HG03025 (cell line): ENCODE measurements around the gene GSG1.
"Not testable (repeated sequence)": the region's sequence is repeated elsewhere in the genome, so short reads cannot be mapped to it uniquely, and the experiment has no call there.

Experiments used
- ATAC-seq: cut with Tn5 transposase; IDR thresholded peaks from one replicate; pipeline ENCODE4 v1.9.1; 2021; ENCODE audit warnings: mild to moderate bottlenecking, moderate library complexity; ENCODE audit not compliant: unreplicated experiment, low FRiP score

The GSG1 gene

DNA sequence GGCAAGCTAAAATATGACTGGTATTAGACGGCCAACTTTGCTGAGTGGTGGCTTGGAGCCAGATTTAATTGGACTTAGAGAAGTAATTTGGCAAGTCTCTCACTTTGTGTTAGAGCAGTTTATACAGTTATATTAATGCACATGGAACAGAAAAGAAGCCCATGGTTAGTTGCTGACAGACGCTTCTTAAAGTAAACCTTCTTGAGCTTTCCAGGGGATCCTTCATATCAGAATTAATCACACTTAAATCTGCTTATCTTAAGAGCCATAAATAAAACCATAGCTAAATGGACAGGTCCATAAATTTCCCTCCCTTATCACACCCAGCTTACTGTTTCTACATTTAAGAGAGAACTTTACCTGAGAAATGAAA lies 9.6 kb downstream of the GSG1 start:
- no peak for ATAC-seq

DNA sequence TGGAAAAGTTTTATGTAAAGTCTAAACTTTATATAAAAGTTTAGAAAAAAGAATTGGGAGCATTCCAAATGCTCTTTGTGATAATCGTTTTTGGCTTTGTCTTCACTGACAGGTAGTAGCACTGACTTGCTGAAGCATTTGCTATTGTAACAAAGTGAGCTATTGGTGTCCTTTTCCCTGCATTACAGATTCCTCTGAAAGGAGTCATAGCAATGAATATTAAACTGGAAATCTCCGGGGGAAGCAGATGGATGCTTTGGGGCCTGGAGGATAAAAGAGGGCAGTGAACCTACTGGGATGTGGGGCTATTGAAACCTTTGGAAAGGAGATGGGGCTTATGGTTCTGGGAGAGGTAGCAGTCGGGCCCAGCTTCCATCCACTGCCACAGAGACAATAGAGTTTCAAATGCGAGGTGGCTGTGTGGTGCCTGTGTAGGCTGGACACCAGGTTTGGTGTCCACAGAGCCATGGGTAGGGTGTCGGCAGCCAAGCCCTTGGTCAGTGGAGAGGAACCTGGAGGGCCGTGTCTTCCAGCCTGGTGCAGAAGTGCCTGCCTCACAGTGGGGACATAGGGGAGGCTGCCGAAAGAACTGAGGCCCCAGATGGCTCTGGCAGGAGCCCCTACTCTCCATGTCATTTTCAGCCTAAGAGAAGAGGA lies 10.1 kb downstream of the GSG1 start:
- no peak for ATAC-seq

DNA sequence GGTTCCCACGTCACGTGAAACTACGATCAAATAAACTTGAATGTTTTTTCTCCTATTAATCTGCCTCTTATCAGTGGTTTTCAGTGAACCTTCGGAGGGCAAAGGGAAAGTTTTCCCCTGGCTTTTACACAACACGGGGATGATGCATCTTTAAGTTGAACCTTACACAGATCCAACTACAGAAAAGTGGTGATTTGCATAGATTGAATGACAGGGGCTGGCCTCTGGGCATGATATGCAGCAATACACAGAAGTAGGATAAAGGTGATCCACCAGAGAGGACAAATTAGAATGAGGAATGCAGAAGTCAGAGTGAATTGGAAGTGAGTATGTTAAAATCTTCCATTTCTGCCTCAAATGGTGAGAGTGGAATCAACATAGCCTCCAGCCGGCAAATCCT lies 11.6 kb downstream of the GSG1 start:
- ATAC-seq: no peak

DNA sequence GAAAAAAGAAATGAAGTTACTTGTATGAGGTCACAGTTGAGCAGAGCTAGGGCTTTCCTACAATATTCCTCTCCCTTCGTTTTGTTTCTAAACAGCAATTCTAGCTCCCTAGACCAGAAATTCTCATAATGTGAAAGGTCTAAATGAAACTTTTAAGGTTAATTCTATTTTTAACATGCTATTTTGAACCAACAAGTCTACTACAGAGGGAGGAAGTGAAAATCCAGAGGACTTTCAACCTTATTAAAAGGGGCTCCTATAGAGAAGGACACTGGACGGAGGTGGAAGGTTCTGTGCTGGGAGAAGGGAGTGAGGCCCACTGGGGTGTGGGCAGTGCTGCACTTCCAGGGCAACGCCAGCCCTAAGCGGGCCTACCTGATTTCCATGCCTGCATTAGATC lies 13.4 kb downstream of the GSG1 start:
- no peak for ATAC-seq

DNA sequence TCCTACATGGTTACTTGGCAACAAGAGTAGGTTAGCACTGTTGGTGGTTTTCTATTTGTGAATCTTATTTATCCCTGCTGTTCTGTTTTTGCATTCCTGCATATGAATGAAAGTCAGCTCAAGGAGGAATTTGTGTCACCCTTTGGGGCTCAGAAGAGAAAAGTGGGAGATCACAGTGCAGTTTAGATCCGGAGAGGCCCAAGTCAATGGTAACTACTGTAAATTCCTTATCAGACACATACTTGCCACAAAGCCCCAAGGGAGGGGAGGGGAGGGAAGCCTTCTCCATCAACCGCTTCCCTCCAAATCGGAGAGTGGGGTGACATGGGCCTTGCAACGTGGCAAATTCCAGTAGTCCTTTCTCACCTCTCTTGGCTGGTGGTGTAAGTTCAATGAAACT lies 15.0 kb downstream of the GSG1 start:
- ATAC-seq: no peak

DNA sequence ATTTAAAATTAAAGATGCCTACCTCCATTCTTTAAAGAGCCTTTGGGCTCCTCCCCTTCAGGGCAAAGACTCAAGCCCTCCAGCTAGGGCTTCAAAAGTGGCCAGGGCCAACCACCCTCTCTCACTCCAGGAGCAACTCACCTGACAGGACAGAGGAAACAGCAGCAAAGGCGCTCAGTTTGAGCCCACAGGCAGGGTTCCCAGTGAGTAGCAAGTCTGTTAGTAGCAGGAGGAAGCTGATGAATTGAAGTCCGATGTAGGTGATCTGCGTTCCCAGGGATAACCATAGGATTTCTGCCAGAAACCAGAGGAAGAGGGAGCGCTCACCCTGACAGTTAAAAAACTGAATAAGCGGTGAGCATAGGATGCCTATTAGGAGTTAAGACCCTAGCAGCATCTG lies 15.7 kb downstream of the GSG1 start:
- ATAC-seq: no peak

DNA sequence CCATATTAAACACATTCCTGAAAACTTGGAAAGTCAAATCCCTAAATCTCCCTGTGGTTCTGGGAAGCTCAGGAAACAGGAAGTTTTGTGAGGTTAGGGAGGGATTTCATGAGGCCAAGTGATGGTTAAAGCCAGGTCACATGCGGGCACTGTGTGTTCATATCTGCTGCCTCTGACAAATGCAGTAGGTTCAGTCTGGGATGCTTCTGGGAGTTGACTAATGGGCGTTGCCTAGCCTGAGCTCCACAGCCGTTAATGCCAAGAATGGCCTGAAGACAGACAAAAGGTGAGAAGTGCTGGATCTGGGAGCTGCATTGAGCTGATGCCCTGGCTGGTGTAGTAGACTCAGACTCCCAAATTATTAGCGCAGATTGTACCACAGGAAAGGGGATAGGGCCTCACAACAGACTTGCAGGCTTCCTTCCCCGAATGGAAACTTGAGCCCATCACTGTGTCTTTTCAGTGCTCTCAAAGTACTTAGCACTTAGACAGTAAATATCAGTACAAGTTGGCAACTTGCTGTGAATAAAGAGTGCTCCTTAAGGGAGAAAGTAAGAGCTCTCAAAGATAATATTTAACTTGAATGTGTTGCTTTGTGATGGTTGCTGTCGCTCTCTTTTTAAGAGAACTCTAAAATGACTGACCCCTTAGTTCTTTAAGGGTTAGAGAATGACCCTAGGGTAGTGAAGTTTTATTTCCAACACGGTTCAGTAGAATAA lies 17.3 kb downstream of the GSG1 start:
- ATAC-seq: no peak

DNA sequence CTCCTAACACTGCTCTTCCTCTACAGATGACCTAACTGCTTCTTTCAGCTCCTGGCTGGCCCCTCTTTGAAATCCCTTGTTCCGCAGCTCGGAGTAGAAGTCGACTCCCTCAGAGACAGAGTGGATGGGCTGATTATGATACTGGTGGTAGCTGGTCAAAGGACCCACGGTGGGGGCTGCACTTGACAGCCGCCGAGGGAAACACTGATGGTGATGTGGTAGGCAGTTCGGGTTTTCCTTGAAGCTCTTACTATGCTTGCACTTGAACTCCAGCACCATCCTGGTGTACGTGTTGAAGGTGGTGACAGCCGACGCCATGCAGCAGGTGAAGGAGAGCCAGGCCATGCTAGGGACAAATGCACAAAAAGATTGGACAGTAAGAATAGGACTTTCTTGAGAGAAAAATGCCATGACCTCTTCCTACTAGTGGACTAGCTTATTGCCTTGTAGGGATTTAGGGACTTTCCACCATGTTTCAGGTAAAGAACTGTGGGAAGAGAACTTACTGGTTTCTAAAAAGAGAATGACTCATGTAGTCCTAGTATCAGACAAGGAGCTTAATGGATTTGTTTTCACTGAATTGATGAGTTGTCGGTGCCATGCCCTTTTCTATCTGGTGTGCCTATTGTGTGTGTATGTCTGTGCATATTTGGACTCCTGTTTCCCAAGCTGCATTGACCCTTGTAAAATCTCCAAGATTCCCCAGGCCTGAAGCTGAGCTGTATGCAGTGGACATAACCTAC lies 18.4 kb downstream of the GSG1 start:
- ATAC-seq: no peak

DNA sequence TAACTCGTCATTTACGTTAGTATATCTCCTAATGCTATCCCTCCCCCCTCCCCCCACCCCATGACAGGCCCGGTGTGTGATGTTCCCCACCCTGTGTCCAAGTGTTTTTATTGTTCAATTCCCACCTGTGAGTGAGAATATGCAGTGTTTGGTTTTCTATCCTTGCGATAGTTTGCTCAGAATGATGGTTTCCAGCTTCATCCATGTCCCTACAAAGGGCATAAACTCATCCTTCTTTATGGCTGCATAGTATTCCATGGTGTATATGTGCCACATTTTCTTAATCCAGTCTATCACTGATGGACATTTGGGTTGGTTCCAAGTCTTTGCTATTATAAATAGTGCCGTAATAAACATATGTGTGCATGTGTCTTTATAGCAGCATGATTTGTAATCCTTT lies 19.8 kb downstream of the GSG1 start:
- ATAC-seq: not testable (repeated sequence)

DNA sequence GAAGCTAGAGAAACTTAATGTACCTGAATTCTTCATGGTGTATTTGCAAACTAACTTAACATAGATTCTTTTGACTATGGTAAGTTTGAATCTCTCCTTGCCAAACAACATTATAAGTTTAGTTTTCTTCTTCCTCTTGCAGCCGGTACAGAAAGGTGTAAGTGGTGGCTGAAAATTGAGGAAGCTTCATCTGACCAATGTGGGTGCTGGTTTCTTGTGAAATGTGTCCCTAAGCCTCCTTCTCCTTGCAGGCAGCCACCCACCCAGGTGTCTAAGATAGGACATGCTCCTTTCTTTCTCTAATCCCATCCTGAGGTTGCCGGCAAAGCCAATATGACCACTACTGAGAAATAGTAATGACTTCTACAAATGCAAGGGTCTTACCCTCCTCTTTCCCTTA lies 20.6 kb downstream of the GSG1 start:
- ATAC-seq: no peak

DNA sequence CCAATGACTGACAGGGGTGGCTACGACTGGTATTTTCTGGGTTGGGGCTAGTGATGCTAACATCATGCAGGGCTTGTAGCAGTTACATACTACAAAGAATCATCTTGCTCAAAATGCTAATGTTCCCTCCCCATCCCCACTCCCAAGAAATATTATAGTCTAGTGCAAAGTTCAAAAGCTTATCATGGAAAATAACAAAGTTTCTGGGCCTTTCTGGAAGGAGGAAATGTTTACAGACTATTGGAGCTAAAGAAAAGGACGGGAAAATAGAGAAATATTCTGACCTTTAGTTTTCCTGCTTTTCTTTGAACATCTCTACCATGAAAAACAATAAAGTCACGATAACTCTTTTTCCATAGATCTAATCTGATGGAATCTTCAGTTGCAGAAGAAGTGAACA lies 23.2 kb downstream of the GSG1 start:
- no peak for ATAC-seq

DNA sequence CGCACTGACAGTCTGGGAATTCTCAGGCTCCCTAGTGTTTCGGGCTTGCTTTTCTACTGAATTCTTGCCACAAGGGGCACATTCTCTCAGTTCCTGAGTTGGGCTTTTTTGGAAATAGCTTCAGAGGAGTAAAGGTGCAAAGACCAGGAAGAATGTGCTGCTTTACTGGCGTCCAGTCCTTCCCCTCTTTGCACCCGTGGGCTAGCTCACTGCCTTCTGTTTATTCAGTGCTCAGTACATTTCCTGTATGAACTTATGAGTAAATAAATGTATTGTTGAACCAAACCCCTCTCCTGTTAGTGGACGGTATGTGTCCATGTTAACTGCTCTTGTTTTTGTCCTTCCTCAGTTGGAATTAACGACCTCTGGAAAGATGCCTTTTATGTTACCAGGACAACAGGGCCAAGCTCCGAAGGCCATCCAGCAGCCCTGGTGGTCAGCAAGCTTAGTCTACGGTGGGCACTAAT lies 24.0 kb downstream of the GSG1 start:
- ATAC-seq: no peak

DNA sequence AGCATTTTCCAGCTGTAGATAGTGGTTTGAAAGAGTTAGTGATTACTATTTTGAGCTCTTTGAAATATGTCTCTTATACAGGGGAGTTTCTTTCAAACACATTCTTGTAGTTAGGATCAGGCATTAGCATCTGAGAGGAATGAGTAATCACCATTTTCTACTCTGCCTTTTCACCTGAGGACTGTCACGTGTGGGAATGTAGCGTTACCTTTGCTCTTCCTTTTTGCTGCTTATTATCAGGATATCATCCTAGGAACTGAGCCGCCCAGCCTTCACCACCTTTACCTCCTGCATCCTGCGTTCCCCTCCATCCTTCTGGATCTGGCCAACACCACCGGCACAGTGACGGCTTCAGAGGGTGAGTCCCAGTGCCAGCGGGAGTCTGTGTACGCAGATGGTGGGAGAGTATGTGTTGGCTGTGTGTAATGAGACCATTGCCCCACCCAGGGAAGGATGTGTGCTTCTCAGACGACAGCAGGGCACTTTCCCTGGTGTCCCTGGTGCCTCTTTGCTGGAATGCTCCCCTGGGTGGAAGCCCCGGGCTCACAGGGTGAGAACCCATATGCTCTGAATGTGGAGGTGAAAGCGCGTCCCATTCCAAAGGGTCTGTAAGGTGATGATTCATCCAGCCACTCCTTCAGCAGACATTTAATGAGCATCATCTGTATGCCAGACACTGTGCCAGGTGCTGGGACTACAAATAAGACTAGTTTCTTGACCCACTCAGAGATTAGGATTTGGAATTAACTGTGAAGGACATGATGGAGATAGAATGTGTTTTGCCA lies 27.5 kb downstream of the GSG1 start:
- no peak for ATAC-seq

DNA sequence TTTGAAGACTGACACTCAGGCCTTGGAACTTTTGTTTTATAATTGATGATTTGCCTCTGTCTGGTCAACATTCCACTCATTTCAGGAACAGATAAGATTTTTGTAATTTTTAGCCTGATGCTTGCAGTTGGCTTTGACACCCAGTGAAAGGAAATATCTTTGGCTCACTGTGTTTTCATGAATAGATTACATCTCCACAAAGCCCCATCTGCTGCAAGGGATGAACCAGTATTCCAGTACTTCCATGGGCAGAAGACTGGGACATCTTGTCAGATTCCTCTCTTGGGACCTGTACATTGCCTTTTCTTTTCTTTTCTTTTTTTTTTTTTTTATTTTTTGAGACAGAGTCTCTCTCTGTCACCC lies 28.4 kb downstream of the GSG1 start:
- ATAC-seq: no peak

DNA sequence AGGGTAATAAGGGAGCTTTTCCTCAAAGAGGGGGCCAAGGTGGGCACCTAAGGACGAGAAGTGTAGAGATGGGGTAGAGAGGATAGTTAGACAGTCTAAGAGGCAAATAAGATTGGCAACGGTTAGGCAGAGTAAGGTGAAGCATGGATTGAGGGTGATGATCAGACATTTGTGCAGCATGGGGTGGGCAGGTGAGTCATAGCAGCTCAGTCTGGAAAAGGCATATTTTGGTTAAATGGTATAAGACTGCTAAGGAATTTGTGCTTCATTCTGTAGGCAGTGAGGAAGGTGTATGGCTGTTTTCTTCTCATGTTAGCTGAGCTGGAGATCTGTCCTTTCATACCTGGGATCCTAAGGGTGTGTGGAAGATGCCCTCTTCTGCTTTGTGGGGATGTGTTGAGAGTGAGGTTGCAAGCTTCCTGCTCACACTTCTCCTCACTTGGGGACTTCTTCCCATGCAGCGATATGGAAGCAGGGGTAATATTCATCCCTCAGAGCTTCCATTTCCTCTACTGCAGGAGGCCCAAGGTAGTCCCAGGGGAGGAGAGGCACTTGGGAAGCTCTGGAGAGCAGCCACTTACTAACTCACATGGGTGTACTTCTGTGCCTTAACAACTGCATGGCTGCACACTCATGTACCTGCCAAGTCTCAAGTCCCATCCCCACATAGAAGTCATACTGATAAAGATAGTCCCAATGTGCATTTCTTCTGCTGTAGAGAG lies 28.9 kb downstream of the GSG1 start:
- no peak for ATAC-seq

DNA sequence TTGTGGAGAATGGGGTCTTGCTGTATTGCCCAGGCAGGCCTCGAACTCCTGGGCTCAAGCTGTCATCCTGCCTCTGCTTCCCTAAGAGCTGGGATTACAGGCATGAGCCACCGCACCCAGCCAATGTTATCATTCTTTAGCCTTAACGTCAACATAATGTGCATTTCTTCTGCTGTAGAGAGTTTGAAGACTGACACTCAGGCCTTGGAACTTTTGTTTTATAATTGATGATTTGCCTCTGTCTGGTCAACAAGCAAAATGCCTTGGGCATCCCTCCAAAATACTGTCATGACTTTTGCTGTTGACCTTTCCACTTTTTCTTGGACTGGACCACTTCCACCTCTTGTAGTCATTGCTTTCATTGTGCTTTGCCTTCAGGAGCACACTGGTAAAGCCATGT lies 30.3 kb downstream of the GSG1 start:
- no peak for ATAC-seq

DNA sequence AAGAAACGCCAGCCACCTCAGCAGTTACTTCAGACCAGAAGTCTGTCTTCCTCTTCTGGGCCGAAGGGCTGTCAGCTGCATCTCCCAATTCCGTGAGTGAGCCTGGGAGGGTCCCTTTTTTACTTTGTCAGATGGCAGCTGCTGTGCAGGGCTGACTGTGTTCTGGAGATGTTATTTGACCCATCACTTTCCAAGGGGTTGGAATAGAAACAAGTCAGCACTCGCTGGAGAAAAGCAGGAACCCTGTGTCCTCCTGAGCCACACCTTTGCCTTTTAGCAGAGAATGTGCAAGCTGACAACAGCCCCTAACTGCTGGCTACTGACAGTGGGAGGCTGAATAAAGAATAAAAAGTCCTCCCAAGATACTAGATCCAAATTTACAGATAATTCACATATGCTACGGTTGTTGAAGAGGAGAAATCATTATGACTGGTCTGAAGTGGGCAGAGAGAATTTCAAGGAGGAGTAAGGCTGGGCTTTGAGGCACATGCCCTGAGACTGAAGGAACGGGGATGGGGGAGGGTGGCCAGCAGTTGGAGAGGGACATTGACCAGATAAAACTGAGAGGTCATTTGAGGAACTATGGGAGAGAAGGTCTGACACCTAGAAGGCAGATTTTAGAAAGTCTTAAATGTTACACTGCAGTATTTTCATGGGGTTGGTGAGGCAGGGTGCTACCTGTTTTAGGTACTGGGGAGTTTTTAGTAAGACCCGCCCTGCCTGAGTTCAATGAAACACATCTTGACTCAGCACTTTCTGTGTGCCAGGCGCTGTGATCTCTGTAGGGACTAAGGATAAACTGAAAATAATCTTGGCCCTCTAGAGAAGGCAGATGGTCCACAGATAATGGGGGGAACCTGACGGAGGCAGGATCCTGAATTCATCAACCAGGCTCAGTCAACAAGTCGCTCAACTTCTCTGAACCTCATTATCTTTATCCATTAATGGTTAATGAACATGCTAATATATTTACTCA lies 31.9 kb downstream of the GSG1 start:
- no peak for ATAC-seq

DNA sequence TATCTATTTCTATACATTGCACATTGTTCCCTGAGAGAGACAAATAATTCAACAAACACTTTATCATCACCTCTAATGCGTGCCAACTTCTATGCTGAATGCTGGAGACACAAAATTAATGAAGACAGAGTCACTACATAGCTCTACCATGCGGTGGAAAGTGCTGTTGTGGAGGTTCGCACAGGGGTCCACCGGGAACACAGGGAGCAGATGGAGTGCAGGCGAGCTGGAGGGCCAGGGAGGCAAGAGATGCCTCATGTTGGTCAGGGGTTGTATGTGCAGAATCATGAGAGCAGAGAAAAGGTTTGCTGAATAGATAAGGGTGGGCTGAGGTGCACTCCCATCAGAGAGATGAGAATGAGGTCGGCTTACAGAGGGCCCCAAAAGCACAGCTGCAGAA lies 34.1 kb downstream of the GSG1 start:
- ATAC-seq: no peak

DNA sequence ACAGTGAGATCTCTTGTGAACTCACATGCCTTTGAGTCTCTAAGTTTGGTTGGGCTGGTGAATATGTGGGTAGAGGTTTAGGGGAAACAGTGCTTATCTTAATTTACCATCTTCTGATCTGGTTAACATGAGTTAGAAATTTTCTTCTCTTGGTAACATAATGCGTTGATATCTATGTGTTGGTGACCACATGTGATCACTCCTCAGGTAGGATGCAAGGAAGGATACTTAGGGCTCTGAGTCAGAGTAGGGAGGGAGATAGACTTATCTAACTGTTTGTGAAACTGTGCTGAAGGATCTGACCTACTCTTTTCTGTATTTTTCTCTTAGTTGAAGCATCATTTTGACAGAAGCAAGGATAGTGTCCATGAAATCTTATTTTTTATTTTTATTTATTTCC lies 36.1 kb downstream of the GSG1 start:
- no peak for ATAC-seq
